GM19043 (cell line): ENCODE results near the gene CHST2.

Source experiments
- ATAC-seq: cut with Tn5 transposase; IDR thresholded peaks from one replicate; pipeline ENCODE4 v1.9.1; 2021; ENCODE audit warnings: low read depth; ENCODE audit not compliant: unreplicated experiment

Gene CHST2

DNA sequence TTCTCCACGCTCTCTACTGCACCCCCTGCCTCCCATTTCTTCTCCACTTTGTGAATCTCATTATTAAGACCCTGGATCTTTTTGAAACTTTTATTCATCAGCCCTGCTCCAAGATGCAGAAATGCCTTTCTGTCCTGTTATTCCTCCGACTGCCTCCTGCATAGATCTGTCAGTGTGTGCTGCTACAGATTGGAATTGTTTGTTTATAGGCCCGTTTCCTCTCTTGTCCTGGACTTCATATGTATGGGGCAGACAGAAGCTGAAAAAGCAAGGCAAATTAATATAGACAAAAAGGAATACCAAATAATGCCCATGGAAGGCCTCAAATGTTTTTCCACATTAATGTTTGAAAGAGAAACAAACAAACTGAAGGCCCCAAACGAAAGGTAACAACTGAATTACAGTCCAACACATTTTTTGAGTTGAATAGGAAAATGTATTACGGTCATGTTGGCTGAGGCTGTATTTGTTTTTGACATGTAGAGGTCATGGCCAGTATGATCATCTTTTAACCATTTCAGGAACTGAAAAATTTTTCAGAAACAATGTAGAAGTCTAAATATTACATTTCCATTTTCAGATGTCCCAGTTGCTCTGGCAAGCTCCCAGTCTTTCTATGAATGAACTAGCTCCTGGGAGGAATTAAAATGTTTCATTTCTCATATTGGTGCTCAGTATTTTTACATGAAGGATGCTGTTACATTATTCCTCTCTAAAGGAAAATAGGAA is 8.8 kb downstream of the CHST2 start:
- ATAC-seq, result no peak

DNA sequence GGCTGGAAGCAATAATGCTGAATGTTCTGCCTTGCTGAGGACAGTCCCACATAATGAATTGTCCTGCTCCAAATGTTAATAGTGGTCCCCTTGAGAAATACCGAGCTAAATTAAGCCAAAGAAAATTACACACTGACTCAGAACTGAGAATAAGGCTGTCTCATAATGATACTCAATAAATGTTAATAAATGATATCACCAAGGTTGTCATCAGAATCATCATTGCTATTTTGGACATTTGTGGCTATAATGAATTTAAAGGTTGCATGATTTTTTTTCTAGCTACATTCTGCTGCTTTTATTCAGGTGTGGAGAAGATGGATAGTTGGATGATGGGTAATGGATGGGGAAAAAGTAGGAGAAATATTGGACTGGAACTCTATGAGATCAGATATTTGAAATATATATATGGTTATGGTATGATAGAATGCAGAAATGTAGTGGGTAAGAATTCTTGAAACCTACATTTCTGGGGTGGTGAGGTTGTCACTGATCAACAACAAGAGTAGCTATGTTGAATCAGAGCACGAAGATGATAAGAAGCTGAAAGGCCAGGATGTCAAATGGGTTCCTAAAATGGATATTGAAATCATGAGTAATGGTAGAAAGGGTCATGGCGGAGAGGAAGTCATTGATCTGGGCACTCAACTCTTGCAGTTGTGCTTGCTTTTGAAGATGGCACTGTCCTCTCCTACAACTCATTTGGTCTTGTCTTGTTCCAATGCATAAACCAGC is 12.8 kb downstream of the CHST2 start:
- no peak for ATAC-seq

GRCh38 chr3:143134471-143134870 is 14.9 kb downstream of the CHST2 start:
- ATAC-seq, result no peak

DNA sequence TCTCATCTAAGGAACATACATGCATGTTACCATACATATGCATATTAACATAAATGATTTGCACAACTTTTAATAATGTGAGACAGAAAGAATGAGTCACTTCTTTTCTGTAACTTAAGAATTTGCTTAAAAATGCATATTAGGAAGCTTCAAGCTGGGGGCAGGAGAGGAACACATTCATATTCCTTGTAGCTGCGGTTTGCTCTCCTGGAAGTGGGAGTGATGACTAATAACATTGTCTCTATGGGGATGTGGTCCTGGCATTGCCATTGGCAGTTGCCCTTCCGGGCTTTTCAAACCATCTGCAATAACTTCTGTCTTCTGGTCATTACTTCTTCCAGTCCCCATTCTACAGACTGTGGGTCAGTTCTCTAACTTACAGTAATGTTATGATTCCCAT is 15.6 kb downstream of the CHST2 start:
- no peak for ATAC-seq

DNA sequence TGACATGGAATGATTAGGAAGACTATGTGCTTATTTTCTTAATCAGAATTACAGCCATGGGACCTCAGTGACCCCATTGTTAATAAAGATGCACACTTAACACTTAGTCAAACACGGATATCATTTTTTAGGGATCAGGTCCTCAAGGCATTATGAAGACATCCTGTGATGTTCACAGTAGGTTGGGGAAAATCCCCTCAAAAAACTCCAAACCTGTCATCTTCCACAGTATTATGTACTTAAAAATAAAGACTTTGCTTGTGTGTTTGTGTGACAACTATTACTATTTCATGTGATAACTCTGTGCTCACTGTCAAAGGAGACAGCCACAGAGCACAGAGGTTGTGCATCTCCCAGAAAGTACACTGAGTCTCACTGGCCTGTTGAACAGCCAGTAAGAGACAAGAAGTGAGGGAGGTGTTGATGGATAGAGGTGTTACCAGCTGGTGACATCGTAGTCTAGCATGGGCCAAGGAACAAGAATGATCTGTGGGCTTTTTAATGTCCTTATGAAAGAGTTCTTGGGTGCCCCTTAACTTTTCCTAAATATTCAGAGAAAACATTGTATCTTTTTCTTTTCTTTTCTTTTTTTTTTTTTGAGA is 18.0 kb downstream of the CHST2 start:
- ATAC-seq, result no peak

DNA sequence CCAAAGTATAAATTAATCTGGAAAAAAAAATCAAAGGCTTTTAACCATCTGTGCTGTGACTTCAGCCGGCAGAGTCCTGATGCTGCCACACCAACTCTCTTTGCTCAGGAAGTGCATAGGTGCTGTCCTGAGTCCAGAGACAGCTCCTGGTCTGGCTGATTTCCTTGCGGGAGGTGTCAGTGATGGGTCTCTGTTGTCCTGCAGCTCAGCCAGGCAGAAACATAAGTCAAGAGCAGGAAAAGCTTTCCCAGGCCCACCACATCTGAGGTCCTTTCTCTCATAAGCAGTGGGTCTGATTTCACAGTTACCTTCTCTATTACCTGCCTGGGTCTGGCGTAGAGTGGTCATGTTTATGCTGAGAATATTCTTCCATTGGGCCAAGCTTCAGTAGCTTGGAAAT is 19.4 kb downstream of the CHST2 start:
- ATAC-seq, result no peak

GRCh38 chr3:143139762-143140161 is 20.2 kb downstream of the CHST2 start:
- no peak for ATAC-seq

- no peak for ATAC-seq
Observed at GRCh38 chr3:143140550-143140949, 21.0 kb downstream of the CHST2 start.

DNA sequence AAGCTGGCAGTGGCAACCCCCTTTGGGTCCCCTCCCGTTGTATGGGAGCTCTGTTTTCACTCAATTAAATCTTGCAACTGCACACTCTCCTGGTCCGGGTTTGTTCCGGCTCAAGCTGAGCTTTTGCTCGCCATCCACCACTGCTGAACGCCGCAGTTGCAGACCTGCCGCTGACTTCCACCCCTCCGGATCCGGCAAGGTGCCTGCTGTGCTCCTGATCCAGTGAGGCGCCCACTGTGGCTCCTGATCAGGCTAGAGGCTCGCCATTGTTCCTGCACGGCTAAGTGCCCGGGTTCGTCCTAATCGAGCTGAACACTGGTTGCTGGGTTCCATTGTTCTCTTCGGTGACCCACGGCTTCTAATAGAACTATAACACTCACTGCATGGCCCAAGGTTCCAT is 22.8 kb downstream of the CHST2 start:
- no peak for ATAC-seq

DNA sequence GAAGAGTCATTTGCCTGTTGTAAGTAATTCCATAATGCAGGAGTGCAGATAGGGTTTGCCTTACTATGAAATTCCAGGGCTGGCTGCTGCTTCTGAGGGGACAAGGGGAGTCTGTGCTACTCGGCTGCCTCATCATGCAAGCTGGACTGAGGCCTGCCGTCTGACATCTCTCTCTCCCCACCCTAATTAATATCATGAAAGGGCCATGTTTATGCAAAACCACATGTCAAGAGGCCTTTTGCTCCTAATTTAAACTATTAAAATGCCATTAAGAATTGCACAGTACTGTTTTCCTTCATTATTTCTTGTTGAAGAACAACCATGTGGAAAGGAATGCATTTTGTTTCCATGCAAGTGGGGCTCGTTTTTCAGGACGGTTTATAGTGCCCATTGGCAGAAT is 26.3 kb downstream of the CHST2 start:
- ATAC-seq, result no peak

DNA sequence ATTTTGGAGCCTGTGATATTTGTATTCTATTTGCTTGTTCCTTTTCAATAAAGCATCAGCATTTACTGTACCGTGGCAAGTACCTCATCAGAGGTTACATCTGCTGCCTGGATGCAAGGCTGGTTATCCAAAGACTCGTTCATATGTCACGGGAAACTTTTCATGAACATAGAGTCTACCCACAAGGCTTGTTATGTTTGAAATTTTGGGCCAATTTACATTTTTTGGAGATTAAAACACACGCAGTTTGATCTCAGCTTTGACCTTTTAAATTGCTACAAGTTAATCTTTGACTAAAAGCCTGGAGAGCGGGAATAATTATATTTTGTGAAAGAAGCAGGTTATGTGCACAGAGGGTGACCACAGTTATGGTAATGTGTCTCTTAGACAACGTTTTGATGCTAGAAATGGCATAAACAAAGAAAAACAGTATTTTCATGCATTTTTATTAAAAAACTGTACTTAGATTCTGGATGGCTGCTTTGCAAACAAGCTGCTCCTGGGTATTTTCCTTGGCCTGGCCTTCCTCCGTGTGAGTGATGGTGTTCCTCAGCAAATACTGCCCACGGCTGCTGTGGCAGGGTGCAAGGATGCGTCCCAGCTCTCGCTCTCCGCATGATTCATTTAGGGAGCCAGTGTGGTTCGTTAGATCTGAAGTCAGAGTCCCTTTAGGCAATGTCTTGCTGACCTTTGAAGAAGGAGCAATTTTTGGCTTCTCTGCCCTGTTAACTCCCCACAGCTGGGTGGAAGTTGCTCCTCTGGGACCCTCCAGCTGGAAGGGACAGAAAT is 27.1 kb downstream of the CHST2 start:
- ATAC-seq, result no peak

GRCh38 chr3:143147707-143148106 is 28.1 kb downstream of the CHST2 start:
- no peak for ATAC-seq

- ATAC-seq, result no peak
Observed at GRCh38 chr3:143150071-143150470, 30.5 kb downstream of the CHST2 start.

DNA sequence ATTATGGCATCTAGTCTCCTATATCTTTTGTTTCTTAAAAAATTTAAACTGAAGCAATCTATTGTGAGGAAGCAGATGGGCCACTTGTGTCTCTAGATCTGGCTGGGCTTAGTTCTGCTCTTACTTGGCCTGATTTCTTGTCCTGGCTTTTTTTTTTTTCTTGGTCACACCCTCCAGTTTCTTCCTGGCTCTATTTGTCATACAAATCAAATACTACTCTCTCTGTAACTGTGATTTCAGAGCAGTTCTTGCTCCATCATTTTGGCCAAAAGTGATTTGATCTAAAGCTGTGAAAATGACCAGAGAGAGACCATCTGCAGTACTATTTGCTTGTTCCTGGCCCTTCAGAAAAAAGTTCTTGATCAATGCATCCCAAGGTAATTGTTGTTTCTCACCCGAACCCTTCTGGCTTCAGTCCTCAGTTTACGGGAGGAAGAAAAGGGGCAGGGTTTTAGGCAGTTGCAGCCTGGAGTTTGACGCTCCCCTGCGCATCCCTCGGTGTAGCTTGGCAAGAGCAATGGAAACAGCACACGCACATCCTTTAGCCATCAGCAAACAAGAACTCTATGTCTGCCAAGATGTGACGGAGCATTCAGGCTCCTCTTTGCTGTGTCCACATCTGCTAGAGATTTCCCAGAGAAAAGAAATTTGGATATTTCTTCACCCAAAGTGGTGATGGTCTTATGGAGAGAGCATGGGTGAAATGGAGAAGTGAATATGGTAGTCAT is 31.6 kb downstream of the CHST2 start:
- no peak for ATAC-seq

DNA sequence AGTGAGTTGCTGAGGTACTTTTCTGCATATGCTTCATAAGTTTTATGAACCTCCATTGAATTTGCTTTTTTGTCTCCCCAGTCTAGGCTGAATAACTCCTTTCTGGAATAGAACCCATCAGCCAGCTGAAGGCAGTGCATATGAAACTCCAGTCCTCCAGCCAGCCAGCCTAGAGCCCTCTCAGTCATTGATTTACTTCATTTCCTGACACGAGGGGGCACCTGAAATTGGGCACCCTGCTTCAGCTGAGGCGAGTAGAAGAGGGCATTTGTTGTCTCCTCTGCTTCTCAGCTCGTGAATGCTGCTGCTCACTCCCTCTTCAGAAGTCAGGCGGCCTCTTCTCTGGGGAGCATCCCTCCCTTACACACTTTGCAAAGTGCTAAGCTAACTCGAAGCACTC is 32.5 kb downstream of the CHST2 start:
- no peak for ATAC-seq

- no peak for ATAC-seq
Observed at GRCh38 chr3:143155756-143156155, 36.2 kb downstream of the CHST2 start.

- ATAC-seq, result peak; percentile 74
Observed at GRCh38 chr3:143158014-143158988, 38.7 kb downstream of the CHST2 start.

GRCh38 chr3:143160437-143160836 is 40.9 kb downstream of the CHST2 start:
- no peak for ATAC-seq

DNA sequence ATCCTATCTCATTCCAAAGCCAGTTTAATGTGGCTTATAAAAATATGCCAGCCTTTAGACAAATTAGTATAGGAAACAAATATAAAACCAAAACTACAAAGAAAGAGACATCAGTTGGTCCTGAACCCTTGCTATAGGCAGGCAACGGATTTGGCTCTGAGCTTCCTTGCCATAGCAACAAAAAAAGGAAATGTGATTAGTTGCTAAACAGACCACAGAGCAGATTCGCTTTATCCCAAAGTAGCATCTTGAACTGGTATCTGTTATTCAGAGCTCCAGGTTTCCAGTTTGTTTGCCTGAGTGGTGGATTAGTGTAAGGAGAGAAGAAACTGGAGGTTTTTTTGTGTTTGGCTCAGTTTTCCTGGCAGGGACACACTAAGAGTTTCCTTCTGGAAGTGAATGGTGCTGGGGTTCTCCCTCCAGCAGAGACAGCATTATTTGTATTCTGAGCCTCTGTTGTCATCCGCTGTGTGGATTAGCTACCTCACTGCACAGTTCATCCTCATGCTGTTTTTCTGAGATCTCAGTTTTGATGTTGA is 44.1 kb downstream of the CHST2 start:
- ATAC-seq, result no peak
